GM12878 (cell line): ENCODE measurements around the gene EYA2. TPM values are rescaled to one million over a fixed set of nuclear protein-coding genes. Genes with fewer than 3 reads are reported as not detected.

ENCODE experiments used
- ATAC-seq: fragments of 200-7000 bp; cut with Tn5 transposase; 3 replicates; pipeline ENCODE4 v1.9.1; 2020; ENCODE audit warnings: mild to moderate bottlenecking, moderate library complexity
- BruUV-seq: library from RNA; stranded (reverse); fragments of 400-500 nt; replicated peaks from 2 replicates; lab custom pipeline; 2021; lab: Mats Ljungman, UMichigan
- CTCF ChIA-PET: fragments of 300-600 bp; sonication (Branson Sonifier 250); formaldehyde crosslinking; extraction: SDS; loops from one replicate; lab custom pipeline; 2021; ENCODE audit warnings: inconsistent platforms; lab: Yijun Ruan, JAX
- POLR2A ChIA-PET: fragments of 350-600 bp; formaldehyde crosslinking; extraction: SDS; loops from one replicate; lab custom pipeline; 2021; ENCODE audit warnings: inconsistent platforms; lab: Charles Lee
- RAD21 ChIA-PET: fragments of 300-600 bp; sonication (Branson Sonifier 250); formaldehyde crosslinking; loops from one replicate; lab custom pipeline; 2023; ENCODE audit warnings: antibody characterized with exemption; ENCODE audit not compliant: unreplicated experiment; lab: Charles Lee
- SMC1A ChIA-PET: fragments of 300-600 bp; sonication (Branson Sonifier 250); formaldehyde crosslinking; loops from one replicate; lab custom pipeline; 2023; ENCODE audit not compliant: unreplicated experiment, uncharacterized antibody; lab: Charles Lee
- DNase-seq: peaks from one replicate; pipeline ENCODE4 v3.0.0-alpha.2; 2011; ENCODE audit warnings: low read depth, low spot score
- FAIRE-seq: peaks from 3 replicates; lab custom pipeline; 2011; peaks lifted over from hg19 to GRCh38; lab: Jason Lieb, UNC
- H2AFZ ChIP-seq: 2 replicates; pipeline ENCODE4 v1.6.0; 2011; ENCODE audit warnings: low read depth, low read length, control low read depth; ENCODE audit not compliant: control insufficient read depth
- H3K27ac ChIP-seq: 2 replicates; pipeline ENCODE4 v1.5.1; 2011; ENCODE audit warnings: control low read depth; ENCODE audit not compliant: control insufficient read depth, insufficient read depth
- H3K27me3 ChIP-seq, 2 experiments: replicated peaks in 1 of 2; 2 replicates each; pipeline versions ENCODE4 v1.6.0 to v1.6.1; 2011; ENCODE audit warnings: low read length in 1 of 2; ENCODE audit not compliant: control insufficient read depth in 2 of 2, insufficient read depth in 2 of 2
- H3K36me3 ChIP-seq, 2 experiments: 2 replicates each; pipeline ENCODE4 v1.5.1; 2011; ENCODE audit warnings: low read length in 1 of 2; ENCODE audit not compliant: control insufficient read depth in 2 of 2, insufficient read depth in 2 of 2
- H3K4me1 ChIP-seq: 2 replicates; pipeline ENCODE4 v1.6.1; 2011; ENCODE audit warnings: mild to moderate bottlenecking, low read length, moderate library complexity, mixed read lengths; ENCODE audit not compliant: control insufficient read depth, insufficient read depth
- H3K4me2 ChIP-seq: 2 replicates; pipeline ENCODE4 v1.6.0; 2011; ENCODE audit warnings: control low read depth; ENCODE audit not compliant: control insufficient read depth, insufficient read depth
- H3K4me3 ChIP-seq: fragments of 200-600 bp; sonication (generic); 2 replicates; pipeline ENCODE4 v1.5.1; 2016
- H3K79me2 ChIP-seq: 2 replicates; pipeline ENCODE4 v1.6.0; 2011; ENCODE audit warnings: low read length; ENCODE audit not compliant: control insufficient read depth, insufficient read depth
- H3K9ac ChIP-seq: 2 replicates; pipeline ENCODE4 v1.8.0; 2011; ENCODE audit warnings: low read length, control low read depth, mixed read lengths; ENCODE audit not compliant: control insufficient read depth, insufficient read depth
- H3K9me3 ChIP-seq: replicated peaks from 3 replicates; pipeline ENCODE4 v1.5.1; 2011; ENCODE audit warnings: mild to moderate bottlenecking, low read length; ENCODE audit not compliant: control insufficient read depth, insufficient read depth
- H4K20me1 ChIP-seq: 2 replicates; pipeline ENCODE4 v1.6.0; 2011; ENCODE audit not compliant: control insufficient read depth, insufficient read depth
- BACH1 ChIP-seq: fragments of 450-650 bp; IDR thresholded peaks from 2 replicates; pipeline ENCODE4 v1.6.1; 2017; ENCODE audit warnings: mild to moderate bottlenecking, borderline replicate concordance
- CHD1 ChIP-seq: IDR thresholded peaks from 2 replicates; pipeline ENCODE4 v1.6.1; 2012; ENCODE audit warnings: low read depth, low read length, improper control_type of control experiment
- CHD4 ChIP-seq: fragments of 200-600 bp; sonication (generic); IDR thresholded peaks from 2 replicates; pipeline ENCODE4 v1.6.1; 2016; ENCODE audit warnings: mild to moderate bottlenecking
- GABPA ChIP-seq: IDR thresholded peaks from 2 replicates; pipeline ENCODE4 v1.6.1; 2014; ENCODE audit warnings: antibody characterized with exemption, low read depth, mild to moderate bottlenecking, inconsistent platforms
- RAD21 ChIP-seq: IDR thresholded peaks from 2 replicates; pipeline ENCODE4 v1.6.1; 2011; ENCODE audit warnings: mild to moderate bottlenecking, low read depth, low read length, moderate library complexity; ENCODE audit not compliant: insufficient read depth
- RBBP5 ChIP-seq: fragments of 200-600 bp; sonication (generic); conservative IDR thresholded peaks from 2 replicates; pipeline ENCODE4 v1.6.1; 2016
- RUNX3 ChIP-seq: IDR thresholded peaks from 2 replicates; pipeline ENCODE4 v1.6.1; 2012; ENCODE audit warnings: low read length, inconsistent platforms
- TARDBP ChIP-seq: IDR thresholded peaks from 2 replicates; pipeline ENCODE4 v1.6.1; 2016; ENCODE audit warnings: borderline replicate concordance
- ZBED1 ChIP-seq: IDR thresholded peaks from 2 replicates; pipeline ENCODE4 v1.6.1; 2016; ENCODE audit warnings: borderline replicate concordance
- ZNF217 ChIP-seq: fragments of 450-650 bp; IDR thresholded peaks from 2 replicates; pipeline ENCODE4 v1.6.1; 2017; ENCODE audit warnings: antibody characterized with exemption, mild to moderate bottlenecking
- WGBS: methylation state at CpG from one replicate; pipeline ENCODE4 v1.1.6; 2016; ENCODE audit warnings: low lambda C conversion rate; ENCODE audit not compliant: insufficient replicate concordance, insufficient coverage; ENCODE audit errors: missing lambda C conversion rate; 5-methylcytosine and 5-hydroxymethylcytosine counted together
- in situ Hi-C: fragments of 300-500 bp; cut with MboI; formaldehyde crosslinking; loops from 9 replicates; pipeline ENCODE4 v1.14.3; 2018; ENCODE audit warnings: mixed read lengths
- intact Hi-C: fragments of 100-400 bp; cut with micrococcal nuclease; formaldehyde crosslinking; loops from one replicate; pipeline ENCODE4 v1.14.2; 2022; ENCODE audit not compliant: unreplicated experiment
- polyA plus RNA-seq, 11 experiments: library from polyadenylated mRNA; depleted of rRNA in 4 of 11; unstranded in 6 of 11; stranded (reverse) in 5 of 11; fragments of >200 nt; fragmentation: Nextera tagmentation in 4 of 11; fragmentation: Illumina TruSeq in 1 of 11; extraction: Ambion mirVana in 4 of 11; extraction: Trizol in 1 of 11; gene quantifications; 1 replicate in 1 of 11; 2 replicates in 10 of 11; pipeline versions ENCODE4 v1.2.1 to v1.2.3, GENCODE V29; 2011 to 2016; ENCODE audit warnings: inconsistent platforms in 2 of 11, missing spikeins in 2 of 11, low read depth in 1 of 11
- total RNA-seq, 4 experiments: library from RNA; depleted of rRNA in 3 of 4; stranded (reverse); fragments of >200 nt in 3 of 4; fragmentation: Illumina TruSeq in 1 of 4; extraction: Trizol in 1 of 4; gene quantifications; 2 replicates each; pipeline versions ENCODE4 v1.2.1 to v1.2.3, GENCODE V29; 2013 to 2021
- TF ChIP-seq, protein P1 (sequence below): fragments of 450-650 bp; IDR thresholded peaks from 2 replicates; pipeline ENCODE4 v1.6.1; 2016; ENCODE audit warnings: mild to moderate bottlenecking
- TF ChIP-seq, protein P2 (sequence below): fragments of 450-650 bp; IDR thresholded peaks from 2 replicates; pipeline ENCODE4 v1.6.1; 2017; ENCODE audit warnings: mild to moderate bottlenecking, moderate library complexity

EYA2 gene
- total and polyA plus RNA-seq, 10 of the 15 experiments (the other 5 are each of a cell fraction or from before 2014, with no cell fraction given), result 0.20 TPM; not detected in 9

DNA sequence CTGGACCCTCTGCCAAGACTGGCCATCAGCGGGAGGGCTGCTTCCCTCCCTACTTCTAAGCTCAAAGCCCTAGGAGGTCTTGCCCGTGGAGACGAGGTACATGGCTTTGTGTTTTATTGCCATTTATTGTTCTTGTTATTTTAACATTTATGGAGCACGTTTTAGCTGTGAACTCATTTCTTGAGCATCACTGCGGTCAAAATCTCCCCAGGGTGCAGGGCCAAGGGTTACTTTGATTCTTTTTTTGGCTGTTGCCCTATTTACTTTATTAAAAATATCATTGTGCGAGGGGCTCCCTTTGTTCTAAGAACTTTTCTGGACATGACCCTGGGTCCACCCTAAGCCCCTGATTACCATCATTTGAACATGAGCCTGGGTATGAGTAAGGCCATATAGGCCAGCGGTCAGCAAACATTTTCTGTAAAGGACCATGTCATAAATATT, 51.6 kb downstream of the EYA2 start:
- Histone ChIP-seq H2AFZ (no peak overlapping the region), H3K27ac (no peak overlapping the region), H3K27me3 (no peaks in the 10 kb centered on the region; a peak in 2 of 4 replicates), H3K9ac (no peak overlapping the region), H3K36me3 (no peaks in the 10 kb centered on the region), H3K4me1 (no peaks in the 10 kb centered on the region), H3K4me3 (no peak overlapping the region), H3K9me3 (no peaks in the 10 kb centered on the region), H3K4me2 (no peak overlapping the region), H3K79me2 (no peaks in the 10 kb centered on the region), H4K20me1 (no peaks in the 10 kb centered on the region)
- ChIA-PET POLR2A (no interaction called here), SMC1A (no interaction called here), CTCF (interaction anchor here (0.5 to 1.1 kb wide), 2 partner anchors 144 to 192 kb away, joined by 3 to 4 read pairs; no protein-coding TSS in a partner anchor), RAD21 (no interaction called here)
- in situ Hi-C loops, result no loop called here
- intact Hi-C loops, result no loop called here
- no TSS peak for BruUV-seq
- no peak for ATAC-seq
- TF ChIP-seq, protein P1, sequence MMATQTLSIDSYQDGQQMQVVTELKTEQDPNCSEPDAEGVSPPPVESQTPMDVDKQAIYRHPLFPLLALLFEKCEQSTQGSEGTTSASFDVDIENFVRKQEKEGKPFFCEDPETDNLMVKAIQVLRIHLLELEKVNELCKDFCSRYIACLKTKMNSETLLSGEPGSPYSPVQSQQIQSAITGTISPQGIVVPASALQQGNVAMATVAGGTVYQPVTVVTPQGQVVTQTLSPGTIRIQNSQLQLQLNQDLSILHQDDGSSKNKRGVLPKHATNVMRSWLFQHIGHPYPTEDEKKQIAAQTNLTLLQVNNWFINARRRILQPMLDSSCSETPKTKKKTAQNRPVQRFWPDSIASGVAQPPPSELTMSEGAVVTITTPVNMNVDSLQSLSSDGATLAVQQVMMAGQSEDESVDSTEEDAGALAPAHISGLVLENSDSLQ, result no peak
- no peak for TF ChIP-seq GABPA
- no peak for TF ChIP-seq RBBP5
- TF ChIP-seq TARDBP, result no peak
- TF ChIP-seq ZNF217, result no peak
- TF ChIP-seq CHD4, result no peak
- no peak for TF ChIP-seq CHD1
- no peak for FAIRE-seq
- 63% methylated on average over 7 of the region's 7 CpGs for WGBS
- DNase-seq, result no peak

DNA sequence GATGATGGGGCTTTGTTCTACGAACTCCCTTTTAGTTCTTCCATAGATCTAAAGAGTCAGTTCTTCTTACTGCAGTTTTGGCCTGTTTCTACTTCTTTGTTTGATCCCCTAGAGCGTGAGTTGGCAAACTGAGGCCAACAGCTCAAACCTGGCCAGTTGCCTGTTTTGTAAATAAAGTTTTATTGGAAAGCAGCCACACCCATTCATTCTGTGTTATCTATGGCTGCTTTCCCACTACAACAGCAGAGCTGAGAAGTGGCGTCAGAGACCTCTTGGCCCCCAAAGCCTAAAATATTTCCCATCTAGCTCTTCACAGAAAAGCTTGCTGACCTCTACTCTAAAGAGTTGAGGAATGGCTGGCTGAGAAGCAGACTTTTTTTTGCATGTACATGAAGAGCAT, 52.2 kb downstream of the EYA2 start:
- TF ChIP-seq RAD21 (no peak), BACH1 (no peak), RUNX3 (no peak), ZBED1 (no peak), ZNF217 (no peak)
- TF ChIP-seq, protein P2, sequence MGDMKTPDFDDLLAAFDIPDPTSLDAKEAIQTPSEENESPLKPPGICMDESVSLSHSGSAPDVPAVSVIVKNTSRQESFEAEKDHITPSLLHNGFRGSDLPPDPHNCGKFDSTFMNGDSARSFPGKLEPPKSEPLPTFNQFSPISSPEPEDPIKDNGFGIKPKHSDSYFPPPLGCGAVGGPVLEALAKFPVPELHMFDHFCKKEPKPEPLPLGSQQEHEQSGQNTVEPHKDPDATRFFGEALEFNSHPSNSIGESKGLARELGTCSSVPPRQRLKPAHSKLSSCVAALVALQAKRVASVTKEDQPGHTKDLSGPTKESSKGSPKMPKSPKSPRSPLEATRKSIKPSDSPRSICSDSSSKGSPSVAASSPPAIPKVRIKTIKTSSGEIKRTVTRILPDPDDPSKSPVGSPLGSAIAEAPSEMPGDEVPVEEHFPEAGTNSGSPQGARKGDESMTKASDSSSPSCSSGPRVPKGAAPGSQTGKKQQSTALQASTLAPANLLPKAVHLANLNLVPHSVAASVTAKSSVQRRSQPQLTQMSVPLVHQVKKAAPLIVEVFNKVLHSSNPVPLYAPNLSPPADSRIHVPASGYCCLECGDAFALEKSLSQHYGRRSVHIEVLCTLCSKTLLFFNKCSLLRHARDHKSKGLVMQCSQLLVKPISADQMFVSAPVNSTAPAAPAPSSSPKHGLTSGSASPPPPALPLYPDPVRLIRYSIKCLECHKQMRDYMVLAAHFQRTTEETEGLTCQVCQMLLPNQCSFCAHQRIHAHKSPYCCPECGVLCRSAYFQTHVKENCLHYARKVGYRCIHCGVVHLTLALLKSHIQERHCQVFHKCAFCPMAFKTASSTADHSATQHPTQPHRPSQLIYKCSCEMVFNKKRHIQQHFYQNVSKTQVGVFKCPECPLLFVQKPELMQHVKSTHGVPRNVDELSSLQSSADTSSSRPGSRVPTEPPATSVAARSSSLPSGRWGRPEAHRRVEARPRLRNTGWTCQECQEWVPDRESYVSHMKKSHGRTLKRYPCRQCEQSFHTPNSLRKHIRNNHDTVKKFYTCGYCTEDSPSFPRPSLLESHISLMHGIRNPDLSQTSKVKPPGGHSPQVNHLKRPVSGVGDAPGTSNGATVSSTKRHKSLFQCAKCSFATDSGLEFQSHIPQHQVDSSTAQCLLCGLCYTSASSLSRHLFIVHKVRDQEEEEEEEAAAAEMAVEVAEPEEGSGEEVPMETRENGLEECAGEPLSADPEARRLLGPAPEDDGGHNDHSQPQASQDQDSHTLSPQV, result no peak
- intact Hi-C loops, result no loop called here
- Histone ChIP-seq H3K4me3 (no peak overlapping the region), H3K4me2 (no peak overlapping the region), H4K20me1 (no peaks in the 10 kb centered on the region), H2AFZ (no peak overlapping the region), H3K4me1 (no peaks in the 10 kb centered on the region), H3K36me3 (no peaks in the 10 kb centered on the region), H3K9ac (no peak overlapping the region), H3K79me2 (no peaks in the 10 kb centered on the region), H3K27ac (no peak overlapping the region), H3K9me3 (no peaks in the 10 kb centered on the region), H3K27me3 (no peaks in the 10 kb centered on the region; a peak in 2 of 4 replicates)
- ATAC-seq, result no peak
- CTCF ChIA-PET, result interaction anchor here (0.5 to 1.1 kb wide), 3 partner anchors 14 to 193 kb away, joined by 3 to 4 read pairs (median 3); no protein-coding TSS in a partner anchor
- DNase-seq, result no peak
- RAD21 ChIA-PET, result no interaction called here
- no peak for FAIRE-seq
- SMC1A ChIA-PET, result no interaction called here
- POLR2A ChIA-PET, result no interaction called here
- no TSS peak for BruUV-seq
- 55% methylated on average over 3 of the region's 3 CpGs for WGBS
- in situ Hi-C loops, result no loop called here
